Measurements from ENCODE around the gene DES. TPM values are rescaled to one million over a fixed set of nuclear protein-coding genes. Genes with fewer than 3 reads are reported as not detected.

Gene DES
- total RNA-seq, 1 experiment from 2014 or later = not detected

DNA sequence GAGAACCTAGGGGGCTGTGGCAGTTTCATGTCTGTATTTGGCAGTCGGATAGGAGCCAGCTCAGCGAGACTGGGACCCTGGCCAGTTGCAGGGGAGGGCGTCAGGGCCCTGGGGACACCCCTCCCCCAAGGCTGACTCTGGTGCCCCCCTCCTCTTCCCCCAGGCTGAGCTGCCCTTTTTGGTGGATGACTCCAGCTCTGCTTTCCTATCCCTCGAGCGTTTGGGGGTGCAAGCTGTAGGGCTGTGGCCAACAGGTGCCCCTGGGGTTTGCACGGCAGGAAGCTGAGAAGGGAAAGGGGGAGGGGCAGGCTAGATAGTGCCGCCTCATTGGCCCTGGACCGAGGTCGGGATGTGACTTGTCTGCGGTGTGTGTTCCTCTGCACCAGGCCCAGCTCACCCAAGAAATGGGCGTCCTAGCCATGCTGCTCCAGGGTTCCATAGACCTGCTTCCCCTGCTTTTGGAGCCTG lies 42.9 kb downstream of the DES start:
- POLR2A ChIA-PET = interaction anchor here (0.7 to 1.0 kb wide), 3 partner anchors 54 to 88 kb away, joined by 3 to 4 read pairs (median 3); no protein-coding TSS in a partner anchor

DNA sequence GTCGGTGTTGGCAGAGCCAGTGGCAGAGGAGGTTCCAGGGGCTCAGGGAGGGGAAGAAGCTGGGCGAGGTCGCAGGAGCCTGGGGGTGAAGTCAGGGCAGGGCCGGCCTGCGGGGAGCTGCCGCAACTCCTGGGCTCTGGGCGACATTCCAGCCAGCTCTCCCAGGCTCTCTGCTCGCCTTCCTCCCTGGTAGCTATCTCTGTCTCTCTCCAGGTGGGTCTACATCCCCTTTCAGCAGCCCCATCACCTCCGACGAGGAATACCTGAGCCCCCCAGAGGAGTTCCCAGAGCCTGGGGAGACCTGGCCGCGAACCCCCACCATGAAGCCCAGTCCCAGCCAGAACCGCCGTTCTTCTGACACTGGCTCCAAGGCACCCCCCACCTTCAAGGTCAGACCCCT lies 43.5 kb downstream of the DES start:
- CTCF ChIA-PET = interaction anchor here (0.6 to 1.9 kb wide), 5 partner anchors 34 to 145 kb away, joined by 3 to 9 read pairs (median 5); no protein-coding TSS in a partner anchor
- intact Hi-C loops (cut with micrococcal nuclease) = no loop called here
- no peak for DNase-seq (ENCODE audit: unreplicated experiment)
- POLR2A ChIA-PET = interaction anchor here (0.7 to 1.0 kb wide), 2 partner anchors 54 to 87 kb away, joined by 3 to 4 read pairs; no protein-coding TSS in a partner anchor
- no peaks in the 10 kb centered on the region for H3K9me3 Mint-ChIP-seq (ENCODE audit: unreplicated experiment)
- H3K27me3 Mint-ChIP-seq (ENCODE audit: insufficient read depth, unreplicated experiment) = no peaks in the 10 kb centered on the region
- peaks cover 12% of the 10 kb centered on the region for H3K36me3 Mint-ChIP-seq (ENCODE audit: insufficient read depth, unreplicated experiment)
- BruUV-seq (replicated peaks) = no TSS peak
- H3K27ac Mint-ChIP-seq (ENCODE audit: low read depth, unreplicated experiment) = no peak overlapping the region
- TF ChIP-seq, protein P1, sequence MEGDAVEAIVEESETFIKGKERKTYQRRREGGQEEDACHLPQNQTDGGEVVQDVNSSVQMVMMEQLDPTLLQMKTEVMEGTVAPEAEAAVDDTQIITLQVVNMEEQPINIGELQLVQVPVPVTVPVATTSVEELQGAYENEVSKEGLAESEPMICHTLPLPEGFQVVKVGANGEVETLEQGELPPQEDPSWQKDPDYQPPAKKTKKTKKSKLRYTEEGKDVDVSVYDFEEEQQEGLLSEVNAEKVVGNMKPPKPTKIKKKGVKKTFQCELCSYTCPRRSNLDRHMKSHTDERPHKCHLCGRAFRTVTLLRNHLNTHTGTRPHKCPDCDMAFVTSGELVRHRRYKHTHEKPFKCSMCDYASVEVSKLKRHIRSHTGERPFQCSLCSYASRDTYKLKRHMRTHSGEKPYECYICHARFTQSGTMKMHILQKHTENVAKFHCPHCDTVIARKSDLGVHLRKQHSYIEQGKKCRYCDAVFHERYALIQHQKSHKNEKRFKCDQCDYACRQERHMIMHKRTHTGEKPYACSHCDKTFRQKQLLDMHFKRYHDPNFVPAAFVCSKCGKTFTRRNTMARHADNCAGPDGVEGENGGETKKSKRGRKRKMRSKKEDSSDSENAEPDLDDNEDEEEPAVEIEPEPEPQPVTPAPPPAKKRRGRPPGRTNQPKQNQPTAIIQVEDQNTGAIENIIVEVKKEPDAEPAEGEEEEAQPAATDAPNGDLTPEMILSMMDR (IDR thresholded peaks at IDR 0.05; ENCODE audit: unreplicated experiment) = no peak
- H3K4me3 Mint-ChIP-seq (ENCODE audit: unreplicated experiment) = no peak overlapping the region
- peaks cover 6% of the 10 kb centered on the region for H3K4me1 Mint-ChIP-seq (ENCODE audit: insufficient read depth, unreplicated experiment)

More for the DNA sequence above, 42.9 kb downstream of the DES start:
- Mint-ChIP-seq H3K9me3 (ENCODE audit: unreplicated experiment) (no peaks in the 10 kb centered on the region), H3K27ac (ENCODE audit: low read depth, unreplicated experiment) (no peak overlapping the region), H3K36me3 (ENCODE audit: insufficient read depth, unreplicated experiment) (peaks cover 12% of the 10 kb centered on the region), H3K4me3 (ENCODE audit: unreplicated experiment) (no peak overlapping the region), H3K27me3 (ENCODE audit: insufficient read depth, unreplicated experiment) (no peaks in the 10 kb centered on the region), H3K4me1 (ENCODE audit: insufficient read depth, unreplicated experiment) (peaks cover 6% of the 10 kb centered on the region)
- CTCF ChIA-PET = interaction anchor here (0.6 to 1.9 kb wide), 5 partner anchors 35 to 145 kb away, joined by 3 to 9 read pairs (median 5); no protein-coding TSS in a partner anchor
- no peak for DNase-seq (ENCODE audit: unreplicated experiment)
- no TSS peak for BruUV-seq (replicated peaks)
- TF ChIP-seq, protein P1 (IDR thresholded peaks at IDR 0.05; ENCODE audit: unreplicated experiment) = no peak
- intact Hi-C loops (cut with micrococcal nuclease) = no loop called here

DNA sequence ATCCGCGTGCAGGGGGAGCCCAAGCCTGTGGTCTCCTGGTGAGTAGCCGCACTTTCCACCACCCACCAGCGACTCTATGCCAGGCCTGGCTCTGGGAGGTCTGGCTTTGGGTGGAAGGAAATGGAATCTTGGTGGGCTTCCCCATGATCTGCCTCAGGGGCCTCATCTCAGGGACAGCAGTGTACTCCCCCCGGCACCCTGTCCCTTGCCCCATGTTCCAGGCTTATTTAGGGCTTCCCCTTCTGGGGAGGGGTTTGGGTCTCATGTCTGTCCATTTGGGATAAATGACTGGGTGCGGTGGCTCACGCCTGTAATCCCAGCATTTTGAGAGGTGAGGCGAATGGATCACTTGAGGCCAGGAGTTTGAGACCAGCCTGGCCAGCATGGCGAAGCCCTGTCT lies 44.2 kb downstream of the DES start:
- ChIA-PET CTCF (interaction anchor here (2.9 kb wide), 1 partner anchor 67 kb away, joined by 17 read pairs; no protein-coding TSS in a partner anchor), POLR2A (no interaction called here)
- intact Hi-C loops (cut with micrococcal nuclease) = no loop called here
- peaks cover 6% of the 10 kb centered on the region for H3K4me1 Mint-ChIP-seq (ENCODE audit: insufficient read depth, unreplicated experiment)
- no peak overlapping the region for H3K27ac Mint-ChIP-seq (ENCODE audit: low read depth, unreplicated experiment)
- DNase-seq (ENCODE audit: unreplicated experiment) = no peak
- no TSS peak for BruUV-seq (replicated peaks)
- H3K27me3 Mint-ChIP-seq (ENCODE audit: insufficient read depth, unreplicated experiment) = no peaks in the 10 kb centered on the region
- no peaks in the 10 kb centered on the region for H3K9me3 Mint-ChIP-seq (ENCODE audit: unreplicated experiment)
- TF ChIP-seq, protein P1 (IDR thresholded peaks at IDR 0.05; ENCODE audit: unreplicated experiment) = no peak
- no peak overlapping the region for H3K4me3 Mint-ChIP-seq (ENCODE audit: unreplicated experiment)
- peaks cover 12% of the 10 kb centered on the region for H3K36me3 Mint-ChIP-seq (ENCODE audit: insufficient read depth, unreplicated experiment)

DNA sequence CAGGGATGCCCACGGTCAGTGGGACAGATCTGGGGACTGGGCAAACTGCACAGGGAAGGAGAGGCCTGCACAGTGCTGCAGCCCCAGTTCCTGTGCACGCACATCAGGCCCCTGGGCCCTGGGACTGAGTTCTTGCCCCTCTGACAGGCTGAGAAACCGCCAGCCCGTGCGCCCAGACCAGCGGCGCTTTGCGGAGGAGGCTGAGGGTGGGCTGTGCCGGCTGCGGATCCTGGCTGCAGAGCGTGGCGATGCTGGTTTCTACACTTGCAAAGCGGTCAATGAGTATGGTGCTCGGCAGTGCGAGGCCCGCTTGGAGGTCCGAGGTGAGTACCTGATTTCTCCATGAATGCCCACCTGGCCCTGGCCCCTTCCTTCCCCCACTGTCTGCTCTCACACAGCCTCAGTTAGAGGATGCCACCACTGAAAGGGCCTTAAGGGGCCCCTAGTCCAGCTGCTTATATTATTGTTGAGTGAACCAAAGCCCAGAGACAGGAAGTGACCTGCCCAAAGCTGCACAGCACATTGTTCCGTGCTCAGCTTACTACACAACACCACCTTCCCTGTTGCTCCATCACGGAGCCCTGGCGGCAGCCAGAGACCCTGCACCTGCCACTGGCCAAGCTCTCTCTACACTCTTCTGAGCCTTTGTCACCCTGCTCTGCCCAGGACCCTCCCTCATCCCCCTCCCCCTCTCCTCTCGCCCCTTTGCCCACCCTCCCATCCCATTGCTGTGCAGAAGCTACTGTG lies 46.3 kb downstream of the DES start:
- DNase-seq (ENCODE audit: unreplicated experiment) = no peak
- Mint-ChIP-seq H3K36me3 (ENCODE audit: insufficient read depth, unreplicated experiment) (peaks cover 12% of the 10 kb centered on the region), H3K27me3 (ENCODE audit: insufficient read depth, unreplicated experiment) (no peaks in the 10 kb centered on the region), H3K4me3 (ENCODE audit: unreplicated experiment) (no peak overlapping the region), H3K9me3 (ENCODE audit: unreplicated experiment) (no peaks in the 10 kb centered on the region), H3K27ac (ENCODE audit: low read depth, unreplicated experiment) (no peak overlapping the region), H3K4me1 (ENCODE audit: insufficient read depth, unreplicated experiment) (no peaks in the 10 kb centered on the region)
- ChIA-PET CTCF (interaction anchor here (1.1 to 2.9 kb wide), 4 partner anchors 12 to 65 kb away, joined by 3 to 17 read pairs (median 5); no protein-coding TSS in a partner anchor), POLR2A (no interaction called here)
- TF ChIP-seq, protein P1 (IDR thresholded peaks at IDR 0.05; ENCODE audit: unreplicated experiment) = no peak
- BruUV-seq (replicated peaks) = no TSS peak
- intact Hi-C loops (cut with micrococcal nuclease) = no loop called here
